ENCODE data around the gene OBSCN.

The OBSCN gene

DNA sequence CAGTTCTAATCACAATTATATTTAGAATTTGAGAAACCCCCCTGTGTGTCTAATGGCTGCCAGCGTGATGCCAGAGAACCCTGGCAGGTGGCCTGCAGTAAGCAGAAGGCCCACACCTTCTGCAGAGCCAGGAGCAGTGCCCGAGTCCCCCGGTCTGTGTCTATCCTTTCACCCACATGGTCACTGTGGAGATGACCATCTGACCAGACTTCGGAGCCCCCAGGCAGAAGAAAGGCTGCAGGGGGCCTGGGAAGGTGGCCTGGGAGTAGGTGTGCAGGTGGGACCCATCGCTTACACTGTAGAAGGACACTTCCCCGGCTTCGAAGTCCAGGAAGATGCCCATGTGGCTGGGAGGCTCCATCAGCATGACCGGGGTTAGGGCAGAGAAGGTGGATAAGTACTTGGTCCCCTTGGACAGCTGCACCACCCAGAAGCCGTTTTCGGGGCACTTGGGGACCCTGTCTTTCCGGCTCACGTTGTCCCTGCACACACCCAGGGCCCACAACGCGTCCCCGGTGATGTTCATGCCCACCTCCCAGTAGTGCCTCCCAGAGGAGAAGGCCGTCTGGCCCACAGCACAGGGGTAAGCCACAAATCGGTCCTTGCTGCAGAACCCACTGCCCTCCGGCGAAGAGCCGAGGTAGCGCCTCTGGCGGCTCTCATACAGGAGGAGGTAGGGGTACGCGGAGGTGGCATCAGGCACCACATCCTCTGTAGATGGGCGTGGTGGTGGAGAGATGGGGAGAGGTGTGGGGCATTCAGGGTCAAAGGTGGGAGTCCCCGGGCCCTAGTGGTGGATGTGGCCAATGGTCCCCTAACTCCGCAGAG lies 200.4 kb downstream of the OBSCN start:
- H3K4me3 ChIP-seq (ENCODE audit: low read length in 2 of 2), result no peak overlapping the region
- H3K27ac ChIP-seq (ENCODE audit: low read depth in 2 of 2, low read length in 2 of 2), result no peak overlapping the region
- H3K9ac ChIP-seq (ENCODE audit: low read depth in 1 of 2, low read length in 2 of 2), result no peak overlapping the region
- H3K36me3 ChIP-seq (ENCODE audit: control insufficient read depth in 2 of 2, insufficient read depth in 2 of 2, low read length in 2 of 2), result peaks cover 0 to 4% of the 10 kb centered on the region in 2 donors
- H3K27me3 ChIP-seq (ENCODE audit: control insufficient read depth in 2 of 2, insufficient read depth in 2 of 2, low read length in 2 of 2), result no peaks in the 10 kb centered on the region
- H3K9me3 ChIP-seq (ENCODE audit: control insufficient read depth in 2 of 2, low read length in 2 of 2), result no peaks in the 10 kb centered on the region
- H3K4me1 ChIP-seq (ENCODE audit: control insufficient read depth in 2 of 2, insufficient read depth in 2 of 2, low read length in 2 of 2), result peaks cover 22 to 28% of the 10 kb centered on the region in 2 donors

DNA sequence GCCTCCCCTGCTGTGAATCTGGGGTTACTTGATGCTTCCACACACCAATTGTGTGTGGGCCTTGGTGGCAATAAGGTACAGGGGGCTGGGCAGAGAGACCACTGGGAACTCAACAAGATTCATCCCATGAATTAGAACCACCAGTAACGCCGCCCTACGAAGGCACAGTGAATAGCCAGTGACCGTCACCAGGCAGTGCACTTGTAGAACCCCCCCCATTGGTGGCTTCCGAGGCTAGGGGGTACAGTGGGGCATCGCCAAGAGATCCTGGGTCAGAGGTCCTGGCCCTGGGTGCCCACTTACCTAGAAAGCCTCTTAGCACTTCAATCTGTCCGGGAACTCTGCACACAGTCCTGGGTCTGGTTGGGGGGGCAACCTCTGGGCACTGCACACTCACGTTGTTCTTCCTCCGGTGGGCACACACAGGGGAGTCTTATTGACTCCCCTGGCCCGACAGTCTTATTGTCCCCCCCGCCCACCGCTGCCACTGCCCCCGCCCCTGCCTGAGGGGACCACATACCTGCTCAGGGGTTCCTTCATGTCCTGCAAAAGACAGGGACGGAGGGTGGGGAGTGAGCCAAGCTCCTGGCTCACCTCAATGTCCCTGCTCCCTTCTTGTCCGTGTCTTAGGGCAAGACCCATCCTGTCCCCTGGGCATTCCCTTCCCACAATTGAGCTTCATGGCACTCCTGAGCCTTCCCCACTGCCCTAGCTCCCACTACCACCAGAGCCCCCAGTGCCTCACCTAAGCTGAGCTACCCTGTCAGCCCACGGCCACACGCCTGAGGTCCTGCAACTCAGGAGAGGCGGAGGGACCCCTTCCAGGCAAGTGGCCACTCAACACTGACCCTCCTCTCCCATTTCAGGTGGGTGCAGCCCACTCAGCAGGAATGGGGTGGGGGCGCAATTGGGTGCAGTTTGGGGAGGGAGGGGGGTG lies 201.3 kb downstream of the OBSCN start:
- Histone ChIP-seq H3K27me3 (ENCODE audit: control insufficient read depth in 2 of 2, insufficient read depth in 2 of 2, low read length in 2 of 2) (no peaks in the 10 kb centered on the region), H3K36me3 (ENCODE audit: control insufficient read depth in 2 of 2, insufficient read depth in 2 of 2, low read length in 2 of 2) (peaks cover 0 to 4% of the 10 kb centered on the region in 2 donors), H3K4me1 (ENCODE audit: control insufficient read depth in 2 of 2, insufficient read depth in 2 of 2, low read length in 2 of 2) (peaks cover 21 to 24% of the 10 kb centered on the region in 2 donors), H3K27ac (ENCODE audit: low read depth in 2 of 2, low read length in 2 of 2) (no peak overlapping the region), H3K9ac (ENCODE audit: low read depth in 1 of 2, low read length in 2 of 2) (no peak overlapping the region), H3K9me3 (ENCODE audit: control insufficient read depth in 2 of 2, low read length in 2 of 2) (no peaks in the 10 kb centered on the region), H3K4me3 (ENCODE audit: low read length in 2 of 2) (no peak overlapping the region)

DNA sequence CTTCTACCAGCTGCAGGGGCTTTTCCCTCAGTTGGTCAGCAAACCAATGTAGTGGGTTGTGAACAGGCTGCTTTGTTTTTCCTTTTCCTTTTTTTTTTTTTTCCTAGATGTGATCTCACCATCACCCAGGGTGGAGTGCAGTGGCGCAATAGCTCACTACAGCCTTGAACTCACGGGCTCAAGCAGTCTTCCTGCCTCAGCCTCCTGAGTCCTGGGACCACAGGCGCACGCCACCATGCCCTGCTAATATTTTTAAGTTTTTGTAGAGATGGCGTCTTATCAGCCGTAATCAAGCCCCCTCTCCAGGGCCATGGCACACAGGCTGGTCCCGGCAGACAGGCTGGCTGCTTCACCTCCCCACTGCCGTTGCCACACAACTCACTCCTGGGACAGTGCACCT lies 202.2 kb downstream of the OBSCN start:
- no peak overlapping the region for H3K27ac ChIP-seq (ENCODE audit: low read depth in 2 of 2, low read length in 2 of 2)

DNA sequence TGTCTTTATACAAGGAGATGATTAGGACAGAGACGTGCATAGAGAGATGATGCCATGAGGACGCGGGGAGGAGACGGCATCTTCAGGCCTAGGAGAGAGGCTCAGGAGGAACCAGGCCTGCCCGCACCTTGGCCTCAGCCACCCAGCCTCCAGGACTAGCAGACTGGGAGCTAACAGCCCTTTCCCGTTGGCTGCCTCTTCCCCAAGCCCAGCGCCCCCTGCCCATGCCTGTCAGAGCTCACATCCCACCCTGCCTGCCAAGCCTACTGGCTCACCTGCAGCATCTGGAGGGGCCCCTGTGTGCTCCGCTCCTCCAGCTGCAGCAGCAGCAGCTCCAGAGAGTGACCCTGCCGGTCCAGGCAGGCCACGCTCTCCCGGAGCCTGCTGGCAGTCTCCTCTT lies 202.8 kb downstream of the OBSCN start:
- Histone ChIP-seq H3K4me1 (ENCODE audit: control insufficient read depth in 2 of 2, insufficient read depth in 2 of 2, low read length in 2 of 2) (peaks cover 6 to 10% of the 10 kb centered on the region in 2 donors), H3K9me3 (ENCODE audit: control insufficient read depth in 2 of 2, low read length in 2 of 2) (peaks cover 0 to under 1% of the 10 kb centered on the region in 2 donors), H3K9ac (ENCODE audit: low read depth in 1 of 2, low read length in 2 of 2) (no peak overlapping the region), H3K4me3 (ENCODE audit: low read length in 2 of 2) (no peak overlapping the region), H3K27me3 (ENCODE audit: control insufficient read depth in 2 of 2, insufficient read depth in 2 of 2, low read length in 2 of 2) (peaks cover 1 to 2% of the 10 kb centered on the region in 2 donors), H3K36me3 (ENCODE audit: control insufficient read depth in 2 of 2, insufficient read depth in 2 of 2, low read length in 2 of 2) (peaks cover 0 to 4% of the 10 kb centered on the region in 2 donors), H3K27ac (ENCODE audit: low read depth in 2 of 2, low read length in 2 of 2) (no peak overlapping the region)

More for the DNA sequence above, 202.2 kb downstream of the OBSCN start:
- Histone ChIP-seq H3K4me3 (ENCODE audit: low read length in 2 of 2) (no peak overlapping the region), H3K27me3 (ENCODE audit: control insufficient read depth in 2 of 2, insufficient read depth in 2 of 2, low read length in 2 of 2) (no peaks in the 10 kb centered on the region), H3K9me3 (ENCODE audit: control insufficient read depth in 2 of 2, low read length in 2 of 2) (no peaks in the 10 kb centered on the region), H3K4me1 (ENCODE audit: control insufficient read depth in 2 of 2, insufficient read depth in 2 of 2, low read length in 2 of 2) (peaks cover 12 to 17% of the 10 kb centered on the region in 2 donors), H3K9ac (ENCODE audit: low read depth in 1 of 2, low read length in 2 of 2) (no peak overlapping the region), H3K36me3 (ENCODE audit: control insufficient read depth in 2 of 2, insufficient read depth in 2 of 2, low read length in 2 of 2) (peaks cover 0 to 4% of the 10 kb centered on the region in 2 donors)

DNA sequence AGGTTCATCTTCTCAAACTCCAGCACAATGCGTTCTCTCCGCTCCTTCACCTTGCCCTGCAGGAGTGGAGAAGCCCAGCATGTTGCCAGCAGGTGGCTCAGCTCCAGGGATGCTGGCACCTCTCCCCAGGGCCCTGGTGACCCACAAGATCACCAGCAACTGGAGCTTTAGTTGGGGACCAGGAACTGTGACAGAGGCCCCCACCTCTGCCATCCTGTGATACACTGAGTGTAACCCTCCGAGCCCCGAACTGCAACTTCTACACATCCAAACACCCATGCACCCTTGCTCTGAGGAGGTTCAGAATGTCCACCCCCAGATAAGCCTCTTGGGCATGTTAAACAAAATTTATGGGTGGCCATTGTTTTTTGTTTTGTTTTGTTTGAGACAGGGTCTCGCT lies 203.3 kb downstream of the OBSCN start:
- Histone ChIP-seq H3K27ac (ENCODE audit: low read depth in 2 of 2, low read length in 2 of 2) (no peak overlapping the region), H3K4me1 (ENCODE audit: control insufficient read depth in 2 of 2, insufficient read depth in 2 of 2, low read length in 2 of 2) (peaks cover 7 to 13% of the 10 kb centered on the region in 2 donors), H3K4me3 (ENCODE audit: low read length in 2 of 2) (no peak overlapping the region), H3K9ac (ENCODE audit: low read depth in 1 of 2, low read length in 2 of 2) (no peak overlapping the region), H3K36me3 (ENCODE audit: control insufficient read depth in 2 of 2, insufficient read depth in 2 of 2, low read length in 2 of 2) (peaks cover 0 to 4% of the 10 kb centered on the region in 2 donors), H3K27me3 (ENCODE audit: control insufficient read depth in 2 of 2, insufficient read depth in 2 of 2, low read length in 2 of 2) (peaks cover 6 to 7% of the 10 kb centered on the region in 2 donors), H3K9me3 (ENCODE audit: control insufficient read depth in 2 of 2, low read length in 2 of 2) (peaks cover 0 to 3% of the 10 kb centered on the region in 2 donors)

DNA sequence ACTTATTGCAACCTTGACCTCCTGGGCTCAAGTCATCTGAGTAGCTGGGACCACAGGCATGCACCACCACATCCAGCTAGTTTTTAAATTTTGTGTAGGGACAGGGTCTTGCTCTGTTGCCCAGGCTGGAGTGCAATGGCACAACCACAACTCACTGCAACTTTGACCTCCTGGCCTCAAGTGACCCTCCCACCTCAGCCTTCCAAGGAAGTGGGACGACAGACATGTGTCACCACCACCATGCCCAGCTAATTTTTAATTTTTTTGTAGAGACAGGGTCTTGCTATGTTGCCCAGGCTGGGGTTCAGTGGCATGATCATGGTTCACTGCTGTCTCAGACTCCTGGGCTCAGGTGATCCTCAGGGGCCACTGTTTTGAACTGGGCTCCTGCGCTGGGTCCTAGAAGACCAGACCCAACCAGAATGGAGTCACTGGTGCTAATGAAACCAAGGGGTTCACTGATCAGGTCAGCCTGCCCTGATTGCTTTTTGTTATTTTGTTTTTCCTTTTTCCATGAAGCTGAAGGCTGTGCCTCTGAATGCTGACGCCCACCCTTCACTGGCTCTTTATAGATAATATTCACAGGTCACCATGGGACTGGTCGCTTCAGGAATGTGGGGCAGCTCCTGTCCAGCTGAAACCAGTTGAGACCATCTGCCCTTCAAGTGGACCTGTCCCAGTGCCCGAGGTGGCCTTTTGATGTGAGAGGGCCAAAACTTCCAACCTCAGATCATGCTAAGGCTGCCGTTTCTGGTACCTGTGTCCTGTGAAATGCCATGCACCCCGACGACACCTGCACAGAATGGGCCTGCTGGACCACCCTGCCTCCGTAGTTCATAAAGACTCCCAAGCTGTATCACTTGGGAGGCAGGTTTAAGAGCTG lies 203.9 kb downstream of the OBSCN start:
- Histone ChIP-seq H3K4me3 (ENCODE audit: low read length in 2 of 2) (no peak overlapping the region), H3K27me3 (ENCODE audit: control insufficient read depth in 2 of 2, insufficient read depth in 2 of 2, low read length in 2 of 2) (peaks cover 6 to 9% of the 10 kb centered on the region in 2 donors), H3K36me3 (ENCODE audit: control insufficient read depth in 2 of 2, insufficient read depth in 2 of 2, low read length in 2 of 2) (peaks cover 0 to 4% of the 10 kb centered on the region in 2 donors), H3K9me3 (ENCODE audit: control insufficient read depth in 2 of 2, low read length in 2 of 2) (peaks cover 0 to 3% of the 10 kb centered on the region in 2 donors), H3K4me1 (ENCODE audit: control insufficient read depth in 2 of 2, insufficient read depth in 2 of 2, low read length in 2 of 2) (peaks cover 9 to 14% of the 10 kb centered on the region in 2 donors), H3K9ac (ENCODE audit: low read depth in 1 of 2, low read length in 2 of 2) (no peak overlapping the region), H3K27ac (ENCODE audit: low read depth in 2 of 2, low read length in 2 of 2) (no peak overlapping the region)

DNA sequence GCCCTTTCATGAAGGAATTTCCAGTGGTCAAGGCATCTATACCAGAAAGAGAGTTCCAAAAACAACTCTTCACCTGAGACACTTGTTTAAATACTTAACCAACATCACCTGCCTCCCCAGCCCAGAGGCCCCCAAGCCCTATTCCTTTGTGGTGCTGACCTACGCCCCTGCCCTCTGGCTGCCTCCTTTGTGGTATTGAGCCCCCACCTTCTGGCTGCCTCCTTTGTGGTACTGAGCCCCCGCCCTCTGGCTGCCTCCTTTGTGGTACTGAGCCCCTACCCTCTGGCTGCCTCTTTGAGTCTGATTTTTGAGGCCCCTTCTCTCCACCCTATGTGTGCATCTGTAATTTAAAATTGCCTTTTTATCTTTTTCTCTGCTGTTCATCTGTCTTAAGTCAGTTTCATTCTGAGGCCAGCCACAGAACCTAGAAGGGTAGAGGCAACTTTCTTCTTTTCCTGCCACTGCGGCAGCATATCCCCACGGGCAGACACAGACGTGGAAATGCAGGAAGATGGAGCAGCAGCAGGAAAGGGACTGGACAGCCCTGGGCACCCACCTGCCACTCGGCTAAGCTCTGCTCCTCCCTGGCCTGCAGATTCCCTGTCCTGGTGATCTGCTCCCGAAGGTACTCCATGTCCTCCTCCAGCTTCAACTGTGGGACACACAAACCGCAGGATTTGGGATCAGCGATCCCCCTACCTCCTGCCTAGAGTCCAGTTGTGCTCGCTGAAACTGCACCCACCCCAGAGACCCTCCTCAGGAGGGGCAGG lies 205.6 kb downstream of the OBSCN start:
- Histone ChIP-seq H3K4me1 (ENCODE audit: control insufficient read depth in 2 of 2, insufficient read depth in 2 of 2, low read length in 2 of 2) (peaks cover 4 to 6% of the 10 kb centered on the region in 2 donors), H3K9ac (ENCODE audit: low read depth in 1 of 2, low read length in 2 of 2) (no peak overlapping the region), H3K9me3 (ENCODE audit: control insufficient read depth in 2 of 2, low read length in 2 of 2) (peaks cover 0 to 3% of the 10 kb centered on the region in 2 donors), H3K4me3 (ENCODE audit: low read length in 2 of 2) (no peak overlapping the region), H3K36me3 (ENCODE audit: control insufficient read depth in 2 of 2, insufficient read depth in 2 of 2, low read length in 2 of 2) (peaks cover 0 to 4% of the 10 kb centered on the region in 2 donors), H3K27ac (ENCODE audit: low read depth in 2 of 2, low read length in 2 of 2) (no peak overlapping the region), H3K27me3 (ENCODE audit: control insufficient read depth in 2 of 2, insufficient read depth in 2 of 2, low read length in 2 of 2) (peaks cover 9 to 10% of the 10 kb centered on the region in 2 donors)

DNA sequence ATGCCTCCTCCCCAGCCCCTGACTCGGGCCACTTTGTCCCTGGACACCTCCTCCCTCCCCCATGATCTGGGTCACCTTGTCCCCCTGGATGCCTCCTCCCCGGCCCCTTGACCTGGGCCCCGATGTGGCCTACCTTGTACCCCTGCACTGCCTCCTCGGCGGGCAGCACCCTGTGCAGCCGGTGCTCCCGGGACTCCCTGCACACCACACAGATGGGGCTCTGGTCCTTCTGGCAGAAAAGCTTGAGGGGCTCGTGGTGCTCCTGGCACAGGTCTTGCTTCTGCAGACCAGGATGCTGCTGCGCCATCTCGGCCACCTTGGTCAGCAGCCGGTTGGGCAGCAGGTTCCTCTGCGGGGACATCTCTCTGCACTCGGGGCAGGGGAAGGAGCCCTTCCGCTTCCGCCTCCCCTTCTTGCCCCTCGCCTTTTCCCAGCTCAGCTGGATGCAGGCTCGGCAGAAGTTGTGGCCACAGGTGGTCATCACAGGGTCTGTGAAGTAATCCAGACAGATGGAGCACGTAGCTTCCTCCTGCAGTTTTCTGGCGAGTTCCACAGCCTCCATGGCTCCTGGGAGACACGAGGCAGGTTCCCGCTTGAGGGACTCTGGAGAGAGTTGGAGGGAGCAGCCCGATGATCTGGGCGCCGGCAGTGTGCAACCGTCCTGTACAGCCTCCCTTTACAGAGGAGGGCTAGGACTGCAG lies 206.8 kb downstream of the OBSCN start:
- Histone ChIP-seq H3K9me3 (ENCODE audit: control insufficient read depth in 2 of 2, low read length in 2 of 2) (peaks cover 0 to 3% of the 10 kb centered on the region in 2 donors), H3K27ac (ENCODE audit: low read depth in 2 of 2, low read length in 2 of 2) (no peak overlapping the region), H3K36me3 (ENCODE audit: control insufficient read depth in 2 of 2, insufficient read depth in 2 of 2, low read length in 2 of 2) (peaks cover 0 to 4% of the 10 kb centered on the region in 2 donors), H3K27me3 (ENCODE audit: control insufficient read depth in 2 of 2, insufficient read depth in 2 of 2, low read length in 2 of 2) (peaks cover 9 to 10% of the 10 kb centered on the region in 2 donors), H3K4me3 (ENCODE audit: low read length in 2 of 2) (no peak overlapping the region), H3K4me1 (ENCODE audit: control insufficient read depth in 2 of 2, insufficient read depth in 2 of 2, low read length in 2 of 2) (peaks cover 4 to 6% of the 10 kb centered on the region in 2 donors), H3K9ac (ENCODE audit: low read depth in 1 of 2, low read length in 2 of 2) (no peak overlapping the region)

All from mucosa of rectum (tissue), 2 donors.